HG03095 (cell line): ENCODE data around the gene PKIB.
"Not testable (repeated sequence)": the region's sequence is repeated elsewhere in the genome, so short reads cannot be mapped to it uniquely, and the experiment has no call there.

Source experiments
- ATAC-seq: cut with Tn5 transposase; IDR thresholded peaks from one replicate; pipeline ENCODE4 v1.9.1; 2021; ENCODE audit warnings: moderate library complexity; ENCODE audit not compliant: unreplicated experiment

PKIB gene

GRCh38 chr6:122620428-122620827, 10.2 kb downstream of the PKIB start:
- no peak for ATAC-seq

GRCh38 chr6:122620902-122621301, 10.7 kb downstream of the PKIB start:
- no peak for ATAC-seq

DNA sequence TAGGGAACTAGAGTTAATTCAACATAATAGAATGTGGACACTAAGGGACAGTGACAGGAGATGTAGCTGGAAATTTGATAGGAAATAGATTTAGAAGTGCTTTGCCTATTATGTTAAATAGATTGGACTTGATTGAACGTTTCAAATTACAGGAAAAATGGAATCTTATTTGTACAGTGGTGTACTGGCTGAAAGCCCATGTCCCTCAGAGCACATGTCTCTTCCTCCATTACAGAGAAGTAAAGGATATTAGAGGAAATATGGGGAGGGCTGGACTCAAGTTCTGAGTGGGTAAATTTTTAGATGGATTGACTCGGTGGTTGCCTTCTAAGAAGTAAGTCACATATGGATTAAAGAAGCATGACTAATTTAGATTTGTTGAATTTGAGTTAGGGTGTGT, 11.4 kb downstream of the PKIB start:
- ATAC-seq: no peak

- ATAC-seq: no peak
These were observed 12.3 kb downstream of the PKIB start for GRCh38 chr6:122622479-122622878.

GRCh38 chr6:122623279-122623678, 13.1 kb downstream of the PKIB start:
- no peak for ATAC-seq

- ATAC-seq: no peak
These were observed 14.6 kb downstream of the PKIB start for GRCh38 chr6:122624853-122625252.

DNA sequence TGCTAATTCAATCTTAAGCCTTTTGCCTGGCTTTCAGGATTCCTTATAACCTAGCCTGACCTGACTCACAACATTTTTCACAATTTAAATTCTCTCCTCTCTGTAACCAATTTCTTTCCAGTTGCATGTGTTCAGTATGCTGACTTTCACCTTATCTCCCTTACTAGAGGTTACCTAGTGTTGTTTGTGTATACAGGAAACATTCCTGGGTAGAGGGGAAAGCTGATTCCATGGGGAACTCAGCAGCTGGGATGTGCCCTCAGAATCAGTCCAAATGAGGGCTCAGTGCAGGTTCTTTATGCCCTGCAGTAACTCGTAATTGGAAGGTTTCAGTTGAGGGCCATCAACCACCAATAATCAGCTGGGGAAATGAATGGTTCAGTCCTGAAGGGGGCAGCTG, 18.5 kb downstream of the PKIB start:
- ATAC-seq: no peak

DNA sequence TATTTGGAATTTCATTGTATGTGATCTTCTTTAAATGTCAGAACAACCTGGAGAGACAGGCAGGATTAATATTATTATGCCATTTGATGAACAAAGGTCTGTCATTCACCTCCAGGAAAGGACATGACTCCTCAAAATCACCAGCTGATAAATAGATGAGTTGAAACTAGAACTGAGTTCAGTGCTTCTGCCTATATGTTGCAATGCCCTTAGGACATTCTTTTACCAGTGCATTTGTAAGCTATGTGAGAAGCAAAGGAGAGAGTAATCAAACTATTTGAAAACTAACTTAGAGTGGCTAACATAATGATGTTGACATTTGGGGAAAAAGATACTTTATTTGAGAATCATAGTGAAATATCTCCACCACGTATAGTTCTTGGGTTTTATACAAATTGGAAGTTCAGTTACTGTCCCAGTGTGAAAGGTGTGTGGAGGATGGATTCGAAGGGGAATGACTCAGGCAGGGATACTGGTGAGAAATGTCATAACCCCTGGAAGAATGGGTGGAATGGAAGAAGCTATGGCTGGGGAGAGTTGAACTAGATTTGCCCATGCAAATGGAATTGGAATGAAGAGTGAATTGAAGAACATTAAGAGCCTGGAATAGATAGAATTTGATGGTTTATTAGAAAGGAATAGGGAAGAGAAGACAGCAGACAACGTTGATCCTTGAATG, 21.5 kb downstream of the PKIB start:
- no peak for ATAC-seq

GRCh38 chr6:122640366-122640765, 30.2 kb downstream of the PKIB start:
- ATAC-seq: no peak

GRCh38 chr6:122641819-122642218, 31.6 kb downstream of the PKIB start:
- ATAC-seq: no peak

DNA sequence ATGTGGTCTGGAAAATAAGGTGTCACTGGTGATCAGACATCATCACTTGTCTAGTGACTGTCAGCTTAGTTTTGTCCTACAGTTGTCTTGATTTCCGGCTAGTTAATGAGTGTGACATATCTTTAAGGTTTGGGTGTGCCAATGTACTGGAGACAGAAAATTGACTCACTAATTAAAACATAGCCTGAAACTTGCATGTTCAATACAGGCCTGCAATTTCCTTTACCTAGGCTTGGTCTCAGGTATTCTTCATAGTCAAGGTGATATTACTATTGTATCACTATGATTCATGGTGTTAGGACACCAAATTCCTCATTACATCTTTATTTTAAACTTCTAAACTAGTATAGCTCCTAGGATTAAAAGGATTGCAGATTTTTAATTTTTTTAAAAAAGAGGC, 32.4 kb downstream of the PKIB start:
- ATAC-seq: not testable (repeated sequence)

DNA sequence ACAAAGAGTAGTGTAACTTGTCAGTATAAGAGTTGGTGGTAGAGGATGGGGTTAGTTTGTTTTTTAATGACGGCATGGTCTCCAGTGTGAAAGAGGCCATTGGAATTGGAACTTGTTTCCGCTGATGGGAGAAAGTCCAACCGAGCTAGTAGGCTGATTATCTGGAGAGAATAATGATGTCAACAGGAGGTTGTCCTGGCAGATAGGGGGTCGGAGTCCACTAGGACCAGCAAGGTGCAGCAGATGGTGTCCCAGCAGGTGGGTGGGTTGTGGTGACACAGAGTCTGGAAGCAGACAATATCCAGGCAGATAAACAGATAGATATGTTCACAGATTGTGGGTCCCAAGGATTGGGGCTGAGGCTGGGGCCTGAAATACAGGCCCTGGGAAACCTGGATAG, 35.1 kb downstream of the PKIB start:
- ATAC-seq: no peak

- ATAC-seq: no peak
These were observed 37.6 kb downstream of the PKIB start for GRCh38 chr6:122647765-122648164.

GRCh38 chr6:122648726-122649125, 38.5 kb downstream of the PKIB start:
- no peak for ATAC-seq

- no peak for ATAC-seq
These were observed 39.5 kb downstream of the PKIB start for GRCh38 chr6:122649701-122650100.

DNA sequence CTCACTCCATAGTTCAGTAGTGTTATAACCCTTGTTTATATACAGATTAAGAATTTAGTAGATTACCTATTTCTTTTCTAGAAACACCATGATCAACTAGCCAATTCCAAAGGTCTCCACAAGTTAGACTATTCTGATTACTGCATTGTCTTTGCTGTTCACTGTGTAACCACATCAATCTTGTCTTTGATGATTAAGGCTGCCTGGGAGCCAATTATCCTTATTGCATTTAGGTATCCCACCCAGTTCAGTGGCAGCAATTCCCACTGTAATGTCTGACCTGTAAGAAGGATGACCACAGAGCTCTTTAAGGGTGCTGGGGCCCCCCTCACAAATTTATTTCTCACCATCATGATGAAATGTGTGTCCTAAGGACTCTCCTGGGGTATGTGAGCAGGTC, 40.2 kb downstream of the PKIB start:
- ATAC-seq: no peak

- no peak for ATAC-seq
These were observed 40.8 kb downstream of the PKIB start for GRCh38 chr6:122651031-122651430.

GRCh38 chr6:122651604-122652003, 41.4 kb downstream of the PKIB start:
- no peak for ATAC-seq

DNA sequence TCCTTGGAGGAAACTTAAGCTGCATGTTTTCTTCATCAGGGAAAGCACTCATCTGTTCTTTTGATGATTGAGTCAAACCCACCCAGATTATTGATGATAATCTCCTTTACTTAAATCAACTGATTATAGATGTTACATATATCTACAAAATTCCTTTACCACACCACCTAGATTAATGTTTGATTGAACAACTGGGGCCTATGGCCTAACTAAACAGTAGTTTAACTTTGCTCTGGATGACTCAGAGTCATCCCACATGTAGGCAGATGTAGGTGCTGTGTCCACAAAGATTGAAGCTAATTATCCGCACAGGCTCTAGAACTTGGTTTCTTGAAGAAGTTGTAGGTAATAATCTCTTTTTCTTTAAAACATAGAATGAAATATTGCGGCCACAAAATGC, 42.2 kb downstream of the PKIB start:
- ATAC-seq: no peak

DNA sequence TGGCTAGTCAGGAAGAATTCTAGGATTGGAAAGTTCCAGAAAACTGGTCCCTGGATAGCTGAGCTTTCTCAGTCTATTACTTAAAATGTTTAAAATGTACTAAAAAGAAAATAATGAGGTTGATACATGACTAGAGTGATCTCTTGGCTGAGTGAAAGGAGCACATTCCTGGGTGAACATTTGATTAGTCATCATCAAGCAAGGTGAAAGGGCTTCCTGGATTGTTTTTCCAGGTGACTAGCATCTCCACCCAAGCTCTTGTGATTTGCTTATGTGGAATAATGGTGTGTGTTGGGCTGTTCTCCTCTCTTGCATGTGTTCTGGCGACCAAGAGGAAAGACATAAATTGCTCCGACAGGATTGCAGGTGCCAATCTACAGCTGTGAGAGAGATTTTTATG, 42.9 kb downstream of the PKIB start:
- no peak for ATAC-seq

- ATAC-seq: no peak
These were observed 43.8 kb downstream of the PKIB start for GRCh38 chr6:122654012-122654411.

GRCh38 chr6:122657601-122658000, 47.4 kb downstream of the PKIB start:
- no peak for ATAC-seq

GRCh38 chr6:122660296-122660695, 50.1 kb downstream of the PKIB start:
- ATAC-seq: no peak
